T-helper 9 cell (primary cell): ENCODE data around the gene OMD.

Experiments
- DNase-seq: peaks from one replicate; pipeline ENCODE4 v3.0.0-alpha.2; 2020

The OMD gene

DNA sequence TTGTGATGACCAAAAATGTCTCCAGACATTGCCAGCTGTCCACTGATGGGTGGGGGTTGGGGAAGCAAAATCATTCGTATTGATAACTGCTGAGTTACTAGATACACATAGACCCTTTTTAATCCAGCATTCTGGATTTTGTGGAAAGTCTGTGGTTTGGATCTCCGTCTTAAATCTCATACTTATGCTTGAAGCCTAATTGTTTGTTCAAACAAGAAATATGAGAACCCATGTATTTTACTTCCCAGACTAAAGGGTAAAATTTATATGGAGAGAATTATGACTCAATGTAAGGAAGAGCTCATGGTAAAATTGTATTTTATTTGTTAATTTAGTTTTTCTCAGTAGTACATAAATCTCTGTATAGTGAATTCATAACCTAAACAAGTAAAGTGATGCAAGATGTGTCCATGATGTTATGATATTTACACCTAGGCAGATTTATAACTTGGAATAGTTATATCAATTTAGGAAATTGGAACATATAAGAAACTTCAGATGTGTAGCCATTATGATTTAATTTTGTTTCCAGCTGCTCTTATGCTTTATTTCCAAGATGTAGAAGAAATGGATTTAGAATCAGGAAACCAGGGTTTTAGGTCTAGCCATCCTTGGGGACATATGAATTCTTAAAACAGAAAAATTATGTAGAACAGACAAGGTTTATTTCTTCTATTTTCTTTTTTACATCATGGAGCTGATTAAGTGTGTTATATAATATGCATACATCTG is 15.4 kb downstream of the OMD start:
- no peak for DNase-seq

DNA sequence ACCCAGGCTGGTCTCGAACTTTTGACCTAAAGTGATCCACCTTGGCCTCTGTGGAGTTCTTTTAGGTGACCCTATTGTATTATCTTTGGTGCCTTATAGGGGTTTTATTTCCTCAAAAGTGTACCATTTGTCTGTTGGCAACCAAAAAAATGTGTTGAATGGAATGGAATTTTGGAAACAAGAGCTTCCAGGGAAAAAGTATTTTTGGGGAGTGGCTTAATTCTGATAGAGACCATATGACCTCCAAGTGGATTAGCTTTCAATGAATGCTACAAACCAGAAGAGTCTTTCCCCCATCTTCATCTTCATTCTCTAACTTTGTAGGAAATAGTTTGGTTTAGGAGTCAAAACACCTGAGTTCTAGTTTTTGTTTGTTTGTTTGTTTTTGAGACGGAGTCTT is 16.5 kb downstream of the OMD start:
- DNase-seq, result no peak

DNA sequence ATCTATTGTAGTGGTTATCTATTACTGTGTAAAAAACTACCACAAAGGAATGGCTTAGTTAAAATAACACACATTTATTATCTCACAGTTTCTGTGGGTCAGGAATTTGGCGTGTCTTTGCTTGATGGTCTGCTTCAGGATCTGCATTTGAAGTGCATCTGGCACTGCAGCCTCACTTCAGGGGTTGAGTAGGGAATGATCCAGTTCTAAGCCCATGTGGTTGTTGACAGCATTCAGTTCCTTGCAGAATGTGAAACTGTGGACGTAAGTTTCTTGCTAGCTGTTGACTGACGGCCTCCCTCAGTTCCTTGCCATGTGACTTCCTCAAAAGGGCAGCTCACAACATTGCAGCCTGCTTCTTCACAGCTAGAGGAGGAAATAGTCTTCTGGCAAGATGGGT is 17.8 kb downstream of the OMD start:
- DNase-seq, result no peak

DNA sequence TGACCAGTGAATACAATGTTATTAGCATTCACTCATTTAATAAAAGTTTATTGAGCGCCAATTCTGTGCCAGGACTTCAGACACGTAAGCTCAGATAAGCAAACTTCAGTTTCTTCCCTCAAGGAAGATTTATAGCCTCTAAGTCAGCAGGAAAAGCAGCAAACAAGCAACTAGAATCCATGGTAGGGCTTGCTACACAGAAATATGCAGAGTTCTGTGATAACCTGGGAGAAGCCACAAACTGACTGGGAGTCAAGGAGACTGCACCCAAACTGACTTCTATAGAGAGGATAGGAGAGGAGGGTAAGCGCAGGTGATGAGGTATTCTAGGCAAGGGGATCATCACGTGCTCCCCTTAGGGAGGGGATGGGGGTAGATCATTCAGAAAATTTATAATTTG is 18.5 kb downstream of the OMD start:
- no peak for DNase-seq

DNA sequence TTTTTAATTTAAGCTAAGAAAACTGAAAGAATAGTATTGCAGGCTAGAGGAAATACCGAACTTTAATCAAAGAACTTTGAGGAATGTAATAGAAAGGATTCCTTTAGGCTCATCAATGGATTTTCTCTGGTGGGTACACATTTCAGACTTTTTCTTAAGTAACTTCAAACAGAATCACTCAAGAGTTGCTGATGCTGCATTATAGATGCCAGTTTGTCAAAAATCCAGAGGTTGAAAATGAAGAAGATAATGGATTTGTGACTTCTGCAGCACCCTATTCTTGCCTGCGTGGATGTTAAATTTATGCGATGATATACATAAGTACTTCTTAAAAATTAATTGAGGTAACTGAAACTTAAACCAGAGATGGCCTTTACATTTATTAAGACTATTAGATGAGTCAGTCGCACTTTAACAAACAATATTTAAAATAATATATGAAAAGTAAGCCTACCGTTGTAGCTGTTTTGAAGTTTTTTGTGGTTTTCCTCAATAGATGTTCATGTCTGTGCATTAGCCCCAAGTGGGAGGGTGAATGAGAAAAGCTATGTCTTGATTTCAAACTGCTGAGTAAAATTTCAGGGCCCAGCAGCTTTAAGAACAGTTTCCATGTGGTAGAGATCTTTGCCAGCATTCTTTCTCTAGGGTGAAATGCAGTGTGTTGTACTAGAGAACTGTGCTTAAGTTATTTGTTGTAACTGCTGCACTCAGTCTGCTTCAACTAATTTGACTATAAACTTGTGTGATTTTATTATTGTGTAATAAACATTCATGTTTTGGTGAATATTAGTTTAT is 20.0 kb downstream of the OMD start, which contains the start of gene OGN:
Gene OGN (minus strand): TSS at position 537 of the 795 bp plus-strand sequence. CDS start 1,171 bp downstream, outside the sequence.
- DNase-seq, result no peak

DNA sequence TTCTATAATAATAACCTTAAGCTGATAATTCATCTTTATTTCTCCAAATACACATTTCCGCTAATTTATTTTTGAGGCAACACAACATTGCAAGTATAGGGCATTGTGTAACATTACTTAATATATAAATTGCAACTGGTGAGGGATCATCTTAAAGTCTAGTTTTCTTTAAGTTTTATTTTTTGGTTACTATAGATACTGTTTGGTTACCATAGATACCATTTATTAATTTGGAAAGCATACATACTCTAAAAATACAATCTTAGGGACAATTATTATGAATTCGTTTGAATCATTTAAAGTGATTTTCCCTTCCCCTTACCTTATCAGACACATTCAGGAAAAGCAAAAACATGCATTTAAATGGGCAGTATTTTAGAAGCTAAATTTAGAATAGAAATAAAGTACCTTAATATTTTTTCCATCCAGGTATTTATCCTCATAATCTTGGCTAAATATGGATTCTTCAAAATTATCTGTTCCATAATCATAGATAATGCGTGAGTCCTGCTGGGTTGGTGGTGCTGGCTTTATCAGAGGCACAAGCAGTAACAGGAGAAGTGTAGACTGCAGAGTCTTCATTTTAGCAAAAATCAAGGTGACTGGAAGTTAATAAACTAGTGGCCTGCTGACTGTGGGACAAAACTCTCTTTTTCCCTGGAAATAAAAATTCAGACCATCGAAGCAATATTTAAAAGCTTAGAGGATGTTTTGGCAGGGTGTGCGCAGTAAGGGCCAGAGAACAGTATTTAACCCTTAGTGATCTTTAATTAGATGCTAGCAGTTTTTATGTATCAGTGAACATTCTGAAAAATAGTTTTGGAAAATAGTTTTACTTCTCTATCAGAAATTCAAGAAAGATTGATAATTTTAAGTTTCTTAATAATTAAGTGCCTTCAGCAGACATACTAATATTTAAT is 21.2 kb downstream of the OMD start:
- no peak for DNase-seq

DNA sequence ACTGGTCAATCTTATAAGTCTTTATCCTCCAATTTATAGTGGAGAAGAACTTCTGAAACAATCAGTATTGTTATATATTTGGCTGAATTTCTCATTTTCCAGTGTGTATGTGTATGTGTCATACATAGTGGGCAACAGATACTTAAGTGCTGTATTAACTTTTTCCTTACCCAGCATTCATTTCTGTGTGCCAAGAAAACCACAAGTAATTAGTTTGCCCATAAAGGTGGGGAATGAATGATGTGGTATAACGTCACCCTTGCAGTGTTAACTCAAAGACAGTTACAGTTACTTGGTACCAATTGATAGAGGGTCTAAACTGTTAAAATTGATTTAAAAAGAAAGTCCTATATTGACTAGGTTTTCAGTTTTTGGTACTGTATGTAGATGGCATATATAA is 21.9 kb downstream of the OMD start:
- no peak for DNase-seq

DNA sequence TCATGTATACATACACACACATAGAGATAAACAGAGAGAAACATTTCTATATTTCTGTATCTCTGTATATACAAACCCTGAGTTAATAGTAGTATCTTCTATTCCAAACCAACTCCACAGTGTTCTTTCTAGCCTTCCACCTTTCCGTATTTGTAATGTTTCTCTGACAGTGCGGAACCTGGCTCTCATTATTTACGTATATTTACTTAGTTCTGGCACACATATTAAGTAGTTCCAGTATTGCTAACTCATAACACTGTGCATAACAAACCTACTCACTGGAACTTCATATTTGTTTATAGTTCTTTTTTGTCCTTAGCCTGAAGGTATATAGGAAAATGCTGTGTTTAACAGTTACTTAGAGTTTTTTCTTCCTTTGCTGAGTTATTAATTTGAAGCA is 26.4 kb downstream of the OMD start:
- DNase-seq, result no peak

DNA sequence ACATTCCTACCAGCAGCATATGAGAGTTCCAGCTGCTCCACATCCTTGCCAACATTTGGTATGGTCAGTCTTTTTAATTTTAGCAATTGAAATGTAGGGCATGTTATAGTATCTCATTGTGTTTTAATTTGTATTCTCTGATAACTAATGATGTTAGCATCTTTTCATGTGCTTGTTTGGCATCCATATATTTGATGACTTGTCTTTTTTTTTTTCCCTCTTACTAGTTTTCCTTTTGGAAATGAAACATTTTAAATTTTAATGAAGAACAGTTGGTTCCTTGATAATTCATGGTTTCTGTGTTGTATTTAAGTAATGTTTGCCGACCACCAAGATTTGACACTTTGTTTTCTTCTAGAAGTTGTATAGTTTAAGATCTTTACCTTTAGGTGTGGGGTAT is 28.7 kb downstream of the OMD start:
- DNase-seq, result no peak

DNA sequence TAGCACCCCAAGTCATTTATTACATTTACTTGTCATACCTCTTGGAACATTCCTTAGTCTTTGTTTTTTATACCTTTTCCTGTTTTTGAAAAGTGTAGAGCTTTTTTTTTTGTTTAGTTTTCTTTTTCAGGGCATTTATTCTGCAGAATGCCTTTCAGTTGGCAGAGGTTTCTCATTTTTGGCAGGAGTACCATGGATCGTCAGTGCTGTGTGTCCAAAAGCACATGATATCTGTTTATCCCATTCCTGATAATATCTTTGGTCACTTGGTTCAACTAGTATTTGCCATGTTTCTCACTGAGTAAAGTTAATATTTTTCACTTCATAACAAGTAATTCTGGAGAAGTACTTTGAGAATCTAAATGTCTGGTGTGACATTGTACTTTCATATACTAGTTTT is 30.6 kb downstream of the OMD start:
- no peak for DNase-seq

DNA sequence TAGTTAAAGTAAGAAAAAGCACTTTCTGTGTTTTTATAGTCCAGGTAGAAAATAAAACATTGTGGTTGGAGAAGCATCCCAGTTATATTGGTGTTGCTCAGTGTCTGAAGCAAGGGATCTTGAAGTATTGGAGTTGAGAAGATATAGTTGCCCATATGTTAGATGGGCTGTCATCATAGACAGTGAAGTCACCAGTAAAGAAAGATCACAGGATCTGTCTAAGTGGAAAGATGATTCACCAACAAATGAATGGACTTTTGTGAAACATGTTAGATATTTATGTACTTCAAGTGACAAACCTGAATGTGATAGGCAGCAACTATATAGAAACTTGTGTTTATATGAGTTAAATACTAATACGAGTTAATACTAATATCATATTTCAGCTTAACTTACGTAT is 31.6 kb downstream of the OMD start:
- no peak for DNase-seq

DNA sequence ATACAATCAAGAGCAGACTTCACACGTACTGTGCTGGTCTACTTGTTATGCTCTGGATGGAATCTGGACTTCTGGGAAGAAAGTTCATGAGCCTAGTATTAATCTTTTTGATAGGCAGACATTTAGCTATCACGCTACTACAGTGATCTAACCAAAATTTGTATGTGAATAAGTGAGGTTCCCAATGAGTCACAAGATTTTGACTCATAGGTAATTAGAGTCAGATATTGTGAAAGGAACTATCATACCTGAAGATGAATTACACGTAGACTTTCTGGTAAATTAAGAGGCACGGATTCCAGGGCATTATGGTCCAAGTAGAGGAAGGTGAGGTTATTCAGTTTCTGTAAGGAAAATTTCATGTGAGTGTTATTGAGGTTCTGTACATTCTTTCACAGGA is 38.3 kb downstream of the OMD start:
- no peak for DNase-seq

DNA sequence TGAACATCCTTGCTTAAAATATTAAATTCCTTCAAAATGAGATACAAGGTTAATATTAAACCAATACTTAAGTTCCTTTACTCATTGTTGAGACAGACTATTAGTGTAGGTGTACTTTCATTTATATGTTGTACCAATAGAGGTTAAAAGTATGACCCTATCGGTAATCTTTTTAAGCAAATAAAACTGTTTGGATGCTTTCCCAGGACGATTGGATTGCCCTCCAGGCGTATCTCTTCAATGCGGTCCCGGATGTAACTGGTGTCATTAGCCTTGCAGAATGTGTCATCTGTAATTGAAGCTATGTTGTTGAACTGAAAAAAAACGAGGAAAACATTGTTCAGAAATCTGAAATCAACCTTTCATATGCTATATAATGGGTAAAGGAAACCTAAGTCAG is 38.8 kb downstream of the OMD start:
- DNase-seq, result no peak

DNA sequence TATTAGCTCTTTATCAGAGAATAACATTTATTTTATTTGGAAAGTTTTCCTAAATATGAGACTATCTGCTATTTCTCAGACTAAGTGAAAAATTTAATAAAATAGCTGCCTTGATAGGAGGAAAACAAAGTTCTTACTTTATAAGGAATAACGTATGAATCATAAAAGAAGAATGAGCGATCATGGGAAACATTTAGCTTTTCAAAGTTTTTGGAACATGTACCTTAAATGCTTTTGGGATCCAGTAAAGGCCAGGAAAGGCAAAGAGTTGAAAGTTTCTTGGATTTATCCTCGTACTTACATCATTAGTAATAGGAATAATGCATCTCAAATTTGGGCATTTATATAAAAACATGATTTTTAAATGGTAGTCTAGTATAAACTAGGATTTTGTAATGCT is 39.3 kb downstream of the OMD start:
- DNase-seq, result no peak

DNA sequence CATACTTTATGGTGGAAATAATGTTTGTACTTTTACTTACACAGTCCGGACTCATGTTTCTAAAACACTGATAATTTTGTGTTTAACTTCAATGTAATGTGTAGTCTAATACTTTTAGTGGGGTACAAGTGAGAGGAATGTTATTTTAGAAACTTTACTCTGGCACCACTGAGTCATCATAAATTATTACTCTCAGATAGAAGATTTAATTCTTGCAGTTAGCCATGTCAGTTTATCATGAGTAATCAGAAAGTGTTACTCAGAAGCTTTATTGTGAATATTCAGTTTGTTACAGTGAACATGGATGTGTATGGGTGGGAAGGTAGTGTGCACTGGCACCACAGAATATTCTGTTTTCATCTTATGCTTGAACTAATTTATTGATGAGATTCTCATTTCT is 39.9 kb downstream of the OMD start:
- DNase-seq, result no peak

DNA sequence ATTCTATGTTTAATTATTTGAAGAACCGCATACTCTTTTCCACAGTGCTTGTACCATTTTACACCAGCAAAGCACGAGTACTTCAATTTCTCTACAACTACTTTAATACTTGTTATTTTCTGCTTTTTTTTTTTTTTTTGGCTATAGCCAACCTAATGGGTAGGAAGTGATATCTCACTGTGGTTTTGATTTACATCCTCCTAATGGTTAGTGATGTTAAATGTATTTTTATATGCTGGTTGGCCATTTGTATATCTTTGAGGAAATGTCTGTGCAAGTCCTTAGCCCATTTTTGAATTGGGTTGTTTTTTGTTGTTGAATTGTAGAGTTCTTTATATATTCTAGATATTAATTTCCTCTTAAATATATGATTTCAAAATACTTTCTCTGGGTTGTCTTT is 42.5 kb downstream of the OMD start:
- DNase-seq, result no peak

DNA sequence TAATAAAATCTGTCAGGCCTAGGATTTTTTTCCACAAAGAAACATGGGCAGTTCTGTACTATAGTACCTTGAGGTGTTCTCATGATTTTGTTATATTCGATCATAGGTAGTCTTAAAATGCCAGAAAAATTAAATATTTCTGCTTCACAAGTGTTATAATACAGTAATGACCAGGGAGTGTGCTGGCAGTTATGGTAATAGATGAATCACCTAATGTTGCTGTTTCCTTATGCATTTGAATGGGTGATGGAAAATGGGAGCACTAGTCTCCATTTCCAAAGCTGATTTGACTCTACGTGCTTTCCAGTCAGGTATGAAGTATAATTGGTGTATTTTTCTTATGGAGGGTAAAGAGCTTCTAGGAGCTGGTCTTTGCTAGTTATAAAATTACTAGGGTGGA is 43.7 kb downstream of the OMD start:
- DNase-seq, result no peak

DNA sequence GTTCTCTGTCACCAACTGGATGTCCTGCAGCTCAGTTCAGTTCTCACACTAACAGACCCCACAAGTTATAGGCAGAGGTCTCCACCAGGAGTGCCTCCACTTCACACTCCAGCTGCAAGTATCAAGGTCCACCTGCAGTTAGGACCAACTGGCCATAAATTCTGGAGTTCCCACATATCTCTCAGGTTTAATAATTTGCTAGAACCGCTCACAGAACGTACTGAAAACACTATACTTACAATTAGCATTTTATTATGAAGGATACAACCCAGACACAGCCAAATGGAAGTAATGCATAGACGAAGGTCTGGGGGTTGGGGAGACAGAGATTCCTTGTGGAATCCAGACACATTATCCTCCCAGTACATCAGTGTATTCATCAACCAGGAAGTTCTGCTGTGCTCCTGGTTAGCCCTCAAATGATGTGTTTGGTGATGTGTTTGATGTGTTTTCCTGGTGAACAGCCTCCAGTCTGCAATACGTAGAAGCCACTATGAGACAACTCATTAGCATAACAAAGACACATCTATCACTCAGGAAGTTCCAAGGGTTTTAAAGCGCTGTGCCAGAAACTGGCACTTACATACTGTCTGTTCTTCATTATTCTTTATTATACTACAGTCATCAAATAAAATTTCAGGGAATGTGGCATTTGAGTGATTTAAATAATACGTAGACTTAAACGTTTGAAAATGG is 45.3 kb downstream of the OMD start:
- no peak for DNase-seq

DNA sequence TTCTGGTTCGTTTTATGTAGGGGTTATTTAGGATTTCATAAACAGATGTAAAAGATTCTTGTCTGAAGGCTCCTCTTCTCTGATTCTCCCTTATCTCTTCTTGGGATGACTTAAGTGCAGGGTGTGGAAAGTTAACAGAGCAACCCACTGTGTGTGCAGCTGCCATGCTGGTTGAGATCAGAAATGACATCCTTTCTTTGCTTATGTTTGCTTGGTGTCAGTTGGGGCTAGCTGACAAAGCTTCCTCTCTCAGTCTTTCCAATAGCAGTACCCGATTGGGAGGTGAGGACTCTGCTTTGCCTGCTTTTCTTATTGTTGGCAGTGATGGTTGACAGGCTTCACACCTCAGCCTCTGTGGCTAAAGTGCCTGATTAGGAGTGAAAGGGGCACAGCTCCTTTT is 46.4 kb downstream of the OMD start:
- DNase-seq, result no peak

DNA sequence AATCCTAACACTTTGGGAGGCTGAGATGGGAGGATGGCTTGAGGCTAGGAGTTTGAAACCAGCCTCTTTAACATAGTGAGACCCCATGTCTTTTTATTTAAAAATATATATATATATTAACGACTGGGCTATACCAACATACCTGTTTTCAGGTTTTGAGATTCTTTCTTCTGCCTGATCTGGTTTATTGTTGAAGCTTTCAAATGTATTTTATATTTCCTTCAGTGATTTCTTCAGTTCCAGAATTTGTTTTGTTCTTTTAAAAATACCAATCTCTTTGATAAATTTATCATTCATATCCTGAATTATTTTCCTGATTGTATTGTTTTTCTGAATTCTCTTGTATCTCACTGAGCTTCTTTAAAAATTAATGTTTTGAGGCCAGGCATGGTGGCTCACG is 51.1 kb downstream of the OMD start:
- DNase-seq, result no peak

DNA sequence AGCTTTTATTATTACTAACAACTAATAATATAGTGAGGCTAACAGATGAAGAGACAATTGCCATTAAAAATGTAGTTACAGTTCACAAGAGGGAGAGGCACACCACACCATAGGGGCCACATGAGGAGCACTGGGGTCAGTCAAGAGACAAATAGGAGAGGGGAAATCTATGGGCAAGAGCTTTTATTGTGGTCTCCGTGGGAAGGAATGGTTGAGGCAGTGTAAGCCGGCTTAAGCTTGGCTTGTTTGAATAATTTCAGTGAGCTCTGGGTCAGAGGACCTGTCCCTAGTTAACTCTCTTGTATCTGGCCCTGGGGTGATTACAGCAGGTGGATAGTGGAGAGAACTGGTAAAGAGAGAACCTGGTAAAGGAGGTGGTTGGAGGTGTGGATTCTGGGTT is 55.2 kb downstream of the OMD start:
- no peak for DNase-seq
